Breast epithelium (tissue), 4 donors: ENCODE measurements around the gene PPFIA2. TPM values are rescaled to one million over a fixed set of nuclear protein-coding genes. Genes with fewer than 3 reads are reported as not detected.
"Not testable (repeated sequence)": the region's sequence is repeated elsewhere in the genome, so short reads cannot be mapped to it uniquely, and the experiment has no call there.

Experiments used
- DNase-seq, 2 donors: peaks; one replicate each; pipeline ENCODE4 v3.0.0-alpha.2; 2019; ENCODE audit warnings: low spot score in 2 of 2
- H3K27ac ChIP-seq, 2 donors: fragments of 200-600 bp; sonication (generic) in 1 of 2; one replicate each; pipeline ENCODE4 v1.5.1; 2016 to 2019; ENCODE audit warnings: mild to moderate bottlenecking in 1 of 2
- H3K27me3 ChIP-seq, 2 donors: fragments of 200-600 bp; sonication (generic) in 1 of 2; one replicate each; pipeline versions ENCODE4 v1.5.1 to v1.6.0; 2017 to 2019; ENCODE audit warnings: control low read depth in 1 of 2, mild to moderate bottlenecking in 1 of 2
- H3K36me3 ChIP-seq: fragments of 200-600 bp; one replicate; pipeline ENCODE4 v1.5.1; 2019
- H3K4me1 ChIP-seq, 2 donors: fragments of 200-600 bp; sonication (generic); one replicate each; pipeline ENCODE4 v1.5.1; 2016 to 2019; ENCODE audit warnings: control low read depth in 1 of 2
- H3K4me3 ChIP-seq, 3 donors: fragments of 200-600 bp; sonication (generic); 1 replicate in 2 of 3; 2 replicates in 1 of 3; pipeline ENCODE4 v1.5.1; 2016 to 2019; ENCODE audit warnings: mild to moderate bottlenecking in 3 of 3, moderate library complexity in 2 of 3
- H3K9me3 ChIP-seq, 2 donors: fragments of 200-600 bp; sonication (generic) in 1 of 2; one replicate each; pipeline ENCODE4 v1.5.1; 2016 to 2019; ENCODE audit warnings: control low read depth in 1 of 2
- POLR2A ChIP-seq: fragments of 450-650 bp; IDR thresholded peaks from one replicate; pipeline ENCODE4 v1.6.1; 2016; ENCODE audit warnings: antibody characterized with exemption, mild to moderate bottlenecking, moderate library complexity
- POLR2AphosphoS5 ChIP-seq, 3 donors: sonication (generic); formaldehyde crosslinking; IDR thresholded peaks; one replicate each; pipeline ENCODE4 v1.6.1; 2017; ENCODE audit warnings: antibody characterized with exemption in 3 of 3
- intact Hi-C: fragments of 100-400 bp; cut with DNase I; formaldehyde crosslinking; loops from one replicate; pipeline ENCODE4 v1.15.1; 2023; ENCODE audit warnings: low total_unique reads
- total RNA-seq, 3 donors: library from RNA; depleted of rRNA; stranded (reverse); fragments of >200 nt; gene quantifications; one replicate each; pipeline ENCODE4 v1.1.0, GENCODE V29; 2016
- TF ChIP-seq, protein P1 (sequence below), 3 donors: fragments of 450-650 bp; IDR thresholded peaks; one replicate each; pipeline ENCODE4 v1.5.1; 2016 to 2017; ENCODE audit warnings: antibody characterized with exemption in 3 of 3, mild to moderate bottlenecking in 3 of 3, moderate library complexity in 3 of 3

The PPFIA2 gene
- total RNA-seq, 3 donors from 2014 or later: 0.44 to 3.8 (median 0.98) TPM

GRCh38 chr12:81679614-81680013, 79.5 kb downstream of the PPFIA2 start:
- H3K4me1 ChIP-seq: no peaks in the 10 kb centered on the region
- H3K27me3 ChIP-seq: no peaks in the 10 kb centered on the region
- TF ChIP-seq, protein P1, sequence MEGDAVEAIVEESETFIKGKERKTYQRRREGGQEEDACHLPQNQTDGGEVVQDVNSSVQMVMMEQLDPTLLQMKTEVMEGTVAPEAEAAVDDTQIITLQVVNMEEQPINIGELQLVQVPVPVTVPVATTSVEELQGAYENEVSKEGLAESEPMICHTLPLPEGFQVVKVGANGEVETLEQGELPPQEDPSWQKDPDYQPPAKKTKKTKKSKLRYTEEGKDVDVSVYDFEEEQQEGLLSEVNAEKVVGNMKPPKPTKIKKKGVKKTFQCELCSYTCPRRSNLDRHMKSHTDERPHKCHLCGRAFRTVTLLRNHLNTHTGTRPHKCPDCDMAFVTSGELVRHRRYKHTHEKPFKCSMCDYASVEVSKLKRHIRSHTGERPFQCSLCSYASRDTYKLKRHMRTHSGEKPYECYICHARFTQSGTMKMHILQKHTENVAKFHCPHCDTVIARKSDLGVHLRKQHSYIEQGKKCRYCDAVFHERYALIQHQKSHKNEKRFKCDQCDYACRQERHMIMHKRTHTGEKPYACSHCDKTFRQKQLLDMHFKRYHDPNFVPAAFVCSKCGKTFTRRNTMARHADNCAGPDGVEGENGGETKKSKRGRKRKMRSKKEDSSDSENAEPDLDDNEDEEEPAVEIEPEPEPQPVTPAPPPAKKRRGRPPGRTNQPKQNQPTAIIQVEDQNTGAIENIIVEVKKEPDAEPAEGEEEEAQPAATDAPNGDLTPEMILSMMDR (IDR thresholded peaks at IDR 0.05): no peak
- no peak for TF ChIP-seq POLR2AphosphoS5 (IDR thresholded peaks at IDR 0.05)
- no peak for TF ChIP-seq POLR2A
- no peak overlapping the region for H3K27ac ChIP-seq
- H3K36me3 ChIP-seq: no peaks in the 10 kb centered on the region
- DNase-seq: no peak
- no peak overlapping the region for H3K4me3 ChIP-seq
- no peaks in the 10 kb centered on the region for H3K9me3 ChIP-seq
- intact Hi-C loops: no loop called here

GRCh38 chr12:81670759-81671158, 88.4 kb downstream of the PPFIA2 start:
- intact Hi-C loops: no loop called here
- H3K9me3 ChIP-seq: no peaks in the 10 kb centered on the region

GRCh38 chr12:81668475-81668874, 90.7 kb downstream of the PPFIA2 start:
- no peaks in the 10 kb centered on the region for H3K27me3 ChIP-seq
- H3K9me3 ChIP-seq: no peaks in the 10 kb centered on the region
- H3K36me3 ChIP-seq: no peaks in the 10 kb centered on the region
- no peak overlapping the region for H3K27ac ChIP-seq
- intact Hi-C loops: no loop called here
- no peak overlapping the region for H3K4me3 ChIP-seq
- DNase-seq: no peak
- no peaks in the 10 kb centered on the region for H3K4me1 ChIP-seq
- TF ChIP-seq POLR2AphosphoS5 (IDR thresholded peaks at IDR 0.05) (no peak), POLR2A (no peak)
- TF ChIP-seq, protein P1 (IDR thresholded peaks at IDR 0.05): no peak

More at GRCh38 chr12:81670759-81671158, 88.4 kb downstream of the PPFIA2 start:
- Histone ChIP-seq H3K4me3 (no peak overlapping the region), H3K4me1 (no peaks in the 10 kb centered on the region), H3K27ac (no peak overlapping the region), H3K36me3 (no peaks in the 10 kb centered on the region), H3K27me3 (no peaks in the 10 kb centered on the region)
- no peak for TF ChIP-seq POLR2AphosphoS5 (IDR thresholded peaks at IDR 0.05)
- TF ChIP-seq POLR2A: no peak
- TF ChIP-seq, protein P1 (IDR thresholded peaks at IDR 0.05): no peak
- DNase-seq: no peak

DNA sequence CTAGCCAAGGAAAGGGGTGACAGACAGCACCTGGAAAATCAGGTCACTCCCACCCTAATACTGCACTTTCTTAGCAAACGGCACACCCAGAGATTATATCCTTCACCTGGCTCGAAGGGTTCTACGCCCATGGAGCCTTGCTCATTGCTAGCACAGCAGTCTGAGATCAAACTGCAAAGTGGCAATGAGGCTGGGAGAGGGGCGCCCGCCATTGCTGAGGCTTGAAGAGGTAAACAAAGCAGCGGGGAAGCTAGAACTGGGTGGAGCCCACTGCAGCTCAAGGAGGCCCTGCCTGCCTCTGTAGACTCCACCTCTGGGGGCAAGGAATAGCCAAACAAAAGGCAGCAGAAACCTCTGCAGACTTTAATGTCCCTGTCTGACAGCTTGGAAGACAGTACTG, 99.8 kb downstream of the PPFIA2 start:
- H3K9me3 ChIP-seq, H3K4me1 ChIP-seq, intact Hi-C loops, H3K4me3 ChIP-seq, H3K27ac ChIP-seq, H3K36me3 ChIP-seq, DNase-seq, H3K27me3 ChIP-seq: not testable (repeated sequence)

- no peak for DNase-seq
- H3K4me3 ChIP-seq: no peak overlapping the region
- H3K9me3 ChIP-seq: no peaks in the 10 kb centered on the region
- H3K27me3 ChIP-seq: no peaks in the 10 kb centered on the region
- no peaks in the 10 kb centered on the region for H3K4me1 ChIP-seq
- H3K36me3 ChIP-seq: no peaks in the 10 kb centered on the region
- intact Hi-C loops: no loop called here
- no peak for TF ChIP-seq POLR2AphosphoS5 (IDR thresholded peaks at IDR 0.05)
- no peak for TF ChIP-seq POLR2A
- TF ChIP-seq, protein P1 (IDR thresholded peaks at IDR 0.05): peak in 2 of 3 donors; percentile 34 to 40
- no peak overlapping the region for H3K27ac ChIP-seq
Measured at GRCh38 chr12:81644503-81644902, 114.6 kb downstream of the PPFIA2 start.

- Histone ChIP-seq H3K4me1 (no peaks in the 10 kb centered on the region), H3K36me3 (no peaks in the 10 kb centered on the region), H3K27me3 (no peaks in the 10 kb centered on the region), H3K27ac (no peak overlapping the region), H3K4me3 (no peak overlapping the region), H3K9me3 (no peaks in the 10 kb centered on the region)
- intact Hi-C loops: no loop called here
- TF ChIP-seq POLR2AphosphoS5 (IDR thresholded peaks at IDR 0.05): no peak
- TF ChIP-seq, protein P1 (IDR thresholded peaks at IDR 0.05): no peak
- no peak for TF ChIP-seq POLR2A
- no peak for DNase-seq
Measured at GRCh38 chr12:81639196-81639595, 120.0 kb downstream of the PPFIA2 start.
